Measurements from ENCODE around the gene NEU2. TPM values are rescaled to one million over a fixed set of nuclear protein-coding genes. Genes with fewer than 3 reads are reported as not detected.

The NEU2 gene
- total and polyA plus RNA-seq, 5 experiments from 2014 or later: not detected

DNA sequence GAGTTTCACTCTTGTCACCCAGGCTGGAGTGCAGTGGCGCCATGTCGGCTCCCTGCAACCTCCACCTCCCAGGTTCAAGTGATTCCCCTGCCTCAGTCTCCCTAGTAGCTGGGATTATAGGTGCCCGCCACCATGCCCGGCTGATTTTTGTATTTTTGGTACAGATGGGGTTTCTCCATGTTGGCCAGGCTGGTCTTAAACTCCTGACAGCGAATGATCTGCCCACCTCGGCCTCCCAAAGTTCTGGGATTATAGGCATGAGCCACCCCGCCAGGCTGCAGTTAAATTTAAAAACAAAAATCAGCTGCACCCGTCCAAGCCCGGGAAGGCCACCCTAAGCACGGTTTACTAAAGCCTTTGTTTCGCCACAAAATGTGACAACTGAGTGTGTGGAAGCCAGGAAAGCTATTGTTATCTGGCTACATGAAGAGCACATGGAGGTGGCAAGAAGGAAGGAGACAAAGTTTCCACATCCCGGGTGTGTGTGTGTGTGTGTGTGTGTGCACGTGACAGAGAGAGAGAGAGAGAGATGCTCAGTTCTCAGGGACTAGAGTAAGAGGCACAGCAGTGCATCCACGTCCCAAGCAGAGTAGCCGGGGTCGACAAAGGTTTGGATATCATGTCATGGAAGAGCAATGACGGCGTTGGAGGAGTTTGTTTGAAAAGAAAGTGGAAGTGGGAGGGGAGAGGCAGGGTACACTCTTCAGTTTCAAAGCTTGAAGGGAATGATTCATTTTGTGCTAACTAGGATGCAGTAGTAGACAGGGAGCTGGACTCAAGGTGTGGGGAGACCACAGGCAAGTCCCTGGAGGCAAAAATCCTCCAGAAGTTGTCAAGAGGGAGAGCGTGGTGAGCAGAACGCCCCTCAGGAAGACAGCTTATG is 47.7 kb downstream of the NEU2 start:
- H3K4me3 Mint-ChIP-seq: peak overlapping the region; percentile 67 to 92 (median 80)
- peaks cover 0 to 33% (median 3%) of the 10 kb centered on the region in 3 donors for H3K36me3 Mint-ChIP-seq
- peak overlapping the region in 9 of 10 donors; percentile 27 to 98 (median 90) for H3K27ac Mint-ChIP-seq
- no peaks in the 10 kb centered on the region for H3K27me3 Mint-ChIP-seq
- no peak for ATAC-seq
- H3K9me3 Mint-ChIP-seq: no peaks in the 10 kb centered on the region
- peaks cover 47 to 79% (median 75%) of the 10 kb centered on the region in 4 donors for H3K4me1 Mint-ChIP-seq
- POLR2A ChIA-PET: interaction anchor here (0.8 to 10.8 kb wide), 7 partner anchors 10 to 238 kb away, joined by 3 to 175 read pairs (median 4); partner anchors contain the start of gene INPP5D
- peak in 1 of 10 donors; percentile 27 for DNase-seq

DNA sequence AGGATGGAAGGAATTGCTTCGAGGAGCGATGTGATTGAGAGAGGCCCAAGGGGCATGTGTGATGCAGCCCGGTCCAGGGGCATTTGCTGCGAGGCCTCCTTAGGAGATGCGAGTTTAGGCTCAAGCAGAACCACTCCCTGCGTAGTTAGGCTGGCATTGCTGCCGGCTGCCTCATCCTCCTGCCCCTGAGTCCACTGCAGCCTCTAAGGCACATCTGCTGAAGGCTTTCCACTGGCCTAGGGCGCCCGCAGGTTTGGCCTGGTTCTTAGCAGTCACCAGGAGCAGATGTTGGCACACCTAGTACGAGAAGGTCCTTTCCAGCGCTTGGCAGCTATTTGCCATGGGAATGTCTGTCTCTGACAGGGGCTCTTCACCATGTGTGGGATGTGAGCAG is 48.4 kb downstream of the NEU2 start:
- H3K36me3 Mint-ChIP-seq: peaks cover 0 to 38% (median 3%) of the 10 kb centered on the region in 3 donors
- POLR2A ChIA-PET: interaction anchor here (0.8 to 10.8 kb wide), 7 partner anchors 11 to 239 kb away, joined by 3 to 175 read pairs (median 4); partner anchors contain the start of gene INPP5D
- H3K4me3 Mint-ChIP-seq: peak overlapping the region; percentile 49 to 92 (median 80)
- no peaks in the 10 kb centered on the region for H3K9me3 Mint-ChIP-seq
- H3K27ac Mint-ChIP-seq: peak overlapping the region in 9 of 10 donors; percentile 76 to 98 (median 95)
- peak in 1 of 10 donors; percentile 20 for DNase-seq
- H3K4me1 Mint-ChIP-seq: peaks cover 52 to 86% (median 81%) of the 10 kb centered on the region in 4 donors
- H3K27me3 Mint-ChIP-seq: no peaks in the 10 kb centered on the region
- ATAC-seq: no peak

DNA sequence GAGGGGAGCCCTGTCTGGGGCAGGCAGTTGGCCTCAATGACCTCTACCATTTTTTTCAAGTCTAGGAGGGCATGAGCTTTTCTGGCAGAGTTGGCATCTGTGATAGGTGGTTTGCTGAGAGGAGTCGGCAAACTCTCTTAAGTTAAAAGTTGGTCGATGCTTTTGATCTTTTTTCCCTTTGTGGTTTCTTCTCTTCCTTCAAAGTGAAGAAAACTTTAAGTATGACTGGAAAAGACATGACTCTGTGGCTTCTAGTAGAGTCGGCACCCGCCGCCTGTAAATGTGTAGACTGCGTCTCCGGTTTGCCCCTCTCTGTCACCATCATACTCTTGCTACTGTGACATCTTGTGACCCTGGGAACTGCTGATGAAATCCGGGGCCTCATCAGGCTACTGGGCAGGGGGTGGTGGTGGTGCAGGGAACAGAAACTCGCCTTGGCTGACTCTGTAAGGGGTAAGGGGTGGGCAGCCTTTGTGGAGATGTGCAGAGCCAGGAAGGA is 48.8 kb downstream of the NEU2 start:
- Mint-ChIP-seq H3K9me3 (no peaks in the 10 kb centered on the region), H3K4me3 (peak overlapping the region; percentile 49 to 92 (median 80)), H3K27ac (peak overlapping the region in 9 of 10 donors; percentile 76 to 98 (median 92)), H3K36me3 (peaks cover 0 to 38% (median 3%) of the 10 kb centered on the region in 3 donors), H3K27me3 (no peaks in the 10 kb centered on the region), H3K4me1 (peaks cover 55 to 90% (median 86%) of the 10 kb centered on the region in 4 donors)
- DNase-seq (peak in 5 of 10 donors; percentile 35 to 58 (median 49)), ATAC-seq (peak; percentile 46 to 66)
- POLR2A ChIA-PET: interaction anchor here (0.9 to 10.8 kb wide), 5 partner anchors 19 to 187 kb away, joined by 3 to 175 read pairs (median 8); partner anchors contain the start of gene INPP5D

- no peaks in the 10 kb centered on the region for H3K9me3 Mint-ChIP-seq
- POLR2A ChIA-PET: interaction anchor here (1.0 to 10.8 kb wide), 5 partner anchors 10 to 187 kb away, joined by 3 to 175 read pairs (median 8); partner anchors contain the start of gene INPP5D
- no peaks in the 10 kb centered on the region for H3K27me3 Mint-ChIP-seq
- peak overlapping the region; percentile 49 to 92 (median 82) for H3K4me3 Mint-ChIP-seq
- peaks cover 54 to 94% (median 90%) of the 10 kb centered on the region in 4 donors for H3K4me1 Mint-ChIP-seq
- DNase-seq: no peak
- ATAC-seq: no peak
- H3K36me3 Mint-ChIP-seq: peaks cover 0 to 43% (median 3%) of the 10 kb centered on the region in 3 donors
- peak overlapping the region in 9 of 10 donors; percentile 88 to 98 (median 96) for H3K27ac Mint-ChIP-seq
Observed at GRCh38 chr2:233081731-233082221, 49.3 kb downstream of the NEU2 start.

GRCh38 chr2:233082222-233082930 is 49.9 kb downstream of the NEU2 start:
- peaks cover 0 to 44% (median 3%) of the 10 kb centered on the region in 3 donors for H3K36me3 Mint-ChIP-seq
- H3K4me3 Mint-ChIP-seq: peak overlapping the region; percentile 22 to 89 (median 82)
- no peaks in the 10 kb centered on the region for H3K27me3 Mint-ChIP-seq
- POLR2A ChIA-PET: interaction anchor here (0.6 to 10.8 kb wide), 7 partner anchors 10 to 186 kb away, joined by 3 to 175 read pairs (median 8); partner anchors contain the start of gene INPP5D
- no peak for ATAC-seq
- peak overlapping the region in 9 of 10 donors; percentile 60 to 98 (median 96) for H3K27ac Mint-ChIP-seq
- no peaks in the 10 kb centered on the region for H3K9me3 Mint-ChIP-seq
- peaks cover 53 to 97% (median 93%) of the 10 kb centered on the region in 4 donors for H3K4me1 Mint-ChIP-seq
- DNase-seq: no peak

GRCh38 chr2:233082931-233083755 is 50.7 kb downstream of the NEU2 start:
- Mint-ChIP-seq H3K9me3 (no peaks in the 10 kb centered on the region), H3K27me3 (no peaks in the 10 kb centered on the region), H3K27ac (peak overlapping the region in 9 of 10 donors; percentile 88 to 98 (median 96)), H3K36me3 (peaks cover 4 to 52% (median 5%) of the 10 kb centered on the region in 3 donors), H3K4me3 (peak overlapping the region; percentile 68 to 89 (median 82)), H3K4me1 (peaks cover 55 to 97% (median 93%) of the 10 kb centered on the region in 4 donors)
- no peak for ATAC-seq
- DNase-seq: no peak
- POLR2A ChIA-PET: interaction anchor here (0.6 to 10.8 kb wide), 12 partner anchors 8 to 185 kb away, joined by 3 to 175 read pairs (median 4); partner anchors contain the start of gene INPP5D

GRCh38 chr2:233083782-233084181 is 51.3 kb downstream of the NEU2 start:
- peak in 3 of 10 donors; percentile 35 to 36 (median 35) for DNase-seq
- Mint-ChIP-seq H3K27ac (peak overlapping the region in 9 of 10 donors; percentile 88 to 98 (median 96)), H3K4me1 (peaks cover 59 to 97% (median 95%) of the 10 kb centered on the region in 4 donors), H3K4me3 (peak overlapping the region; percentile 68 to 89 (median 82)), H3K9me3 (no peaks in the 10 kb centered on the region), H3K36me3 (peaks cover 5 to 57% (median 9%) of the 10 kb centered on the region in 3 donors), H3K27me3 (no peaks in the 10 kb centered on the region)
- POLR2A ChIA-PET: interaction anchor here (0.7 to 10.8 kb wide), 8 partner anchors 8 to 153 kb away, joined by 3 to 175 read pairs (median 6); partner anchors contain the start of gene INPP5D
- peak in 1 of 2 donors; percentile 52 for ATAC-seq

DNA sequence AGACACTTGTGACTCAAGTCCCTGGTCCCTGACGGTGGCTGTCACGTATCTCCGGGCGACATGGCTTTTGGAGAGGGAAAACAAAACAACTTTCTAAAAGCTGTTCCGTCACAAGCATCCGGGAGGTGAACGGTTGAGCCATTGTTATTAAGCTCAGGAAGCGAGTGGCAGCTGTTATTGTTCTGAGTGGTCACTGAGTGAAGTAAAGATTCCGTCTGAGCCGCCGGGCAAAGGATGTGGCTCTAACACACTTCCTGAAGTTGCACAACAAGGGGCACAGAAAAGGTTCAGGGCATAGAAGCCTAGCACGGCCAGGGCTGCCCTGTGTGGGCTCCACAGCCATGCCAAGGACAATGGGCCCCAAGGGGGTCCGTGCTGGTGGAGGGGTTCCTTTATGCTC is 52.0 kb downstream of the NEU2 start:
- H3K36me3 Mint-ChIP-seq: peaks cover 5 to 59% (median 9%) of the 10 kb centered on the region in 3 donors
- POLR2A ChIA-PET: interaction anchor here (0.6 to 10.8 kb wide), 8 partner anchors 9 to 101 kb away, joined by 3 to 175 read pairs (median 8); partner anchors contain the start of gene INPP5D
- H3K9me3 Mint-ChIP-seq: no peaks in the 10 kb centered on the region
- DNase-seq (peak in 5 of 10 donors; percentile 44 to 59 (median 54)), ATAC-seq (peak; percentile 27 to 64)
- peak overlapping the region in 9 of 10 donors; percentile 88 to 98 (median 96) for H3K27ac Mint-ChIP-seq
- H3K27me3 Mint-ChIP-seq: no peaks in the 10 kb centered on the region
- H3K4me1 Mint-ChIP-seq: peaks cover 52 to 96% (median 90%) of the 10 kb centered on the region in 4 donors
- H3K4me3 Mint-ChIP-seq: peak overlapping the region; percentile 68 to 89 (median 82)
